ENCODE measurements around the gene PDE2A.

The PDE2A gene

GRCh38 chr11:72595292-72595684, 78.9 kb downstream of the PDE2A start:
- no peak for ATAC-seq (replicated peaks)
- Mint-ChIP-seq H3K27me3 (peaks cover 27 to 64% of the 10 kb centered on the region in 2 donors), H3K36me3 (ENCODE audit: insufficient read depth) (peaks cover 2% of the 10 kb centered on the region), H3K4me1 (ENCODE audit: low read depth in 2 of 2) (peaks cover 18 to 28% of the 10 kb centered on the region in 2 donors), H3K9me3 (no peaks in the 10 kb centered on the region), H3K4me3 (no peak overlapping the region), H3K27ac (no peak overlapping the region)
- no peak for DNase-seq

GRCh38 chr11:72594493-72595291, 79.5 kb downstream of the PDE2A start:
- DNase-seq, result no peak
- no peaks in the 10 kb centered on the region for H3K9me3 Mint-ChIP-seq
- no peak overlapping the region for H3K4me3 Mint-ChIP-seq
- H3K4me1 Mint-ChIP-seq (ENCODE audit: low read depth in 2 of 2), result peaks cover 21 to 32% of the 10 kb centered on the region in 2 donors
- H3K27ac Mint-ChIP-seq, result no peak overlapping the region
- peaks cover 2% of the 10 kb centered on the region for H3K36me3 Mint-ChIP-seq (ENCODE audit: insufficient read depth)
- no peak for ATAC-seq (replicated peaks)
- peaks cover 31 to 69% of the 10 kb centered on the region in 2 donors for H3K27me3 Mint-ChIP-seq

GRCh38 chr11:72592698-72593495, 81.3 kb downstream of the PDE2A start:
- Mint-ChIP-seq H3K36me3 (ENCODE audit: insufficient read depth) (no peaks in the 10 kb centered on the region), H3K9me3 (no peaks in the 10 kb centered on the region), H3K27me3 (peaks cover 45 to 80% of the 10 kb centered on the region in 2 donors), H3K4me1 (ENCODE audit: low read depth in 2 of 2) (peaks cover 23 to 36% of the 10 kb centered on the region in 2 donors), H3K27ac (peak overlapping the region in 1 of 2 donors; percentile 82), H3K4me3 (no peak overlapping the region)
- no peak for ATAC-seq (replicated peaks)
- DNase-seq, result no peak

DNA sequence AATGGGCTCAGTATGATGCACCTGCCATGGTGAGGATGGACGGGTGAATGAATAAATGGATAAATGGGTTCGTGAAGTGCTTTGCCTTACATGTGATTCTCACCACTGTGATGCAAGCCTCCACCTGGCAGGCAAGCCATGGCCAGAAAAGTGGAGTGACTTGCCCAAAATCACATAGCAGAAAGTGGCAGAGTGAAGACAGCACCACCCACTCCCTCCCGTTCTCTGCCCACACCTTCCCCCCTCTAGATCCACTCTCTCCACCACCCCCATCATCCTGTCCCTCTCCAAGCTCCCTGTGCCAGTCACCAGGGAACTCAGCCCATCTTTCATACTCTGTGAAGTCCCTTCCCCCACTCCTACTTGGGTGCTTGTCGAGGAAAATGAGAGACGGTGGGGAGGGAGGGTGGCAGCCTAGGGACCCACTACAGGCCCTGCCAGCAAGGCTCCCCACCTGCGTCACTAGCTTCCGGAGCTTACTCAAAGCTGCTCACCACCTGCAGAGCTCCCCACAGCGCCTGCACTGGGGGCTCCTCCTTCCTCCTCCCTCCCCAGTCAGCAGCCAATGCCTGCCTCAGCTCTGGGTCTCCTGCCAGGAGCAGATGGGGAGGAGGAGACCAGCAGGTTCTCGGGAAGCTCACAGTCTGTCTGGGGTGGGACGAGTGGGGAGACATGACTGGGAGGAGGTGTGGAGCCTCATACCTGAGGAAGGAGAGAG, 82.3 kb downstream of the PDE2A start:
- H3K36me3 Mint-ChIP-seq (ENCODE audit: insufficient read depth), result no peaks in the 10 kb centered on the region
- H3K27me3 Mint-ChIP-seq, result peaks cover 45 to 89% of the 10 kb centered on the region in 2 donors
- ATAC-seq (replicated peaks), result peak; percentile 92
- DNase-seq, result peak; percentile 40 to 50 (median 42)
- peaks cover 23 to 35% of the 10 kb centered on the region in 2 donors for H3K4me1 Mint-ChIP-seq (ENCODE audit: low read depth in 2 of 2)
- H3K27ac Mint-ChIP-seq, result peak overlapping the region in 1 of 2 donors; percentile 82
- H3K9me3 Mint-ChIP-seq, result no peaks in the 10 kb centered on the region
- peak overlapping the region in 1 of 2 donors; percentile 49 for H3K4me3 Mint-ChIP-seq

- peaks cover 27 to 29% of the 10 kb centered on the region in 2 donors for H3K4me1 Mint-ChIP-seq (ENCODE audit: low read depth in 2 of 2)
- H3K9me3 Mint-ChIP-seq, result no peaks in the 10 kb centered on the region
- peaks cover 43 to 93% of the 10 kb centered on the region in 2 donors for H3K27me3 Mint-ChIP-seq
- no peak overlapping the region for H3K27ac Mint-ChIP-seq
- H3K4me3 Mint-ChIP-seq, result peak overlapping the region; percentile 49 to 52
- no peaks in the 10 kb centered on the region for H3K36me3 Mint-ChIP-seq (ENCODE audit: insufficient read depth)
- no peak for ATAC-seq (replicated peaks)
- no peak for DNase-seq
Observed at GRCh38 chr11:72591023-72591422, 83.2 kb downstream of the PDE2A start.

DNA sequence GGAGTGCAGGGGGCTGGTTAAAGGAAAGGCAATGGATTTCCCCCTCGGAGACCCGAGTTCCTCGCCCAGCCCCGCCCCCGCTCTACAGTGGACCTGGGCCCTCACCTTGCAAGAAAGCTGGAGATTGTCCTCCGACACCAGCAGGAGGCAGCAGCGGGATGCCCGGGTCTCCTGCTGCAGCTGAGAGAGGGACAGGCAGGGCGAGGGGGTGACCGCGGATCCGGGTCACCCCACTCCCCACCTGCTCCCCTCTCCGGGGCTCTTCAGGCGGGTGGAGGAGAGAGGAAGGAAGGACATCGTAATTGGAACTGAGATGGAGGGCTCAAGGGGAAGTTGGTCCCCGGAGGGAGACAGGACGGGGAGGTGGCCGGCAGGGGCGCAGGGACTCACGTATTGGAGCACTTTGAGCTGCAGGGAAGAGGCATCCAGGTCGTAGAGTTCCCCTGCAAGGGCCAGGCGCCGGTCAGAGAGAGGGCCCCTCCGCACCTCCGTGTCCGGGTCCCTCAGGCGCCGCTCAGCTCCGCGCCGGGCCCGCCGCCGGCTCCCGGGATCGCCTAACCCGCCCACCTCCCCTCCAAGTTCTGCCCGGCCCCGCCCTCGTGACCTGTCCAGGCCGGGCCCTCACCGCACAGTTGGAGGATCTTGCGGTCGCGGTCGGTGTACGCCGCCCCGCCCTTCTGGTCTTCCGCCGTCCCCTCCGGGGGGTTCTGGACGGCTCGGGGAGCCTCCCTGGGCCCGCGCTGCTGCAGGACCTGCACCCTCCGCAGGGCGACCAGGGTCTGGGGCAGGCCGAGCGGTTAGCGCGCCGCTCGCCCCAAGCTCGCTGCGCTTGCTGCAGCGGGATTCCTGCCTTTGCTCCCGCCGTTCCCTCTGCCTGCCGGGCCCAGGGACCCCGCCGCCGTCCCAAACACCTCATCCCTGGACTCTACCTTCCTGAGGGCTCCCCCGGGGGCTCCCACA, 84.1 kb downstream of the PDE2A start:
- Mint-ChIP-seq H3K36me3 (ENCODE audit: insufficient read depth) (no peaks in the 10 kb centered on the region), H3K4me3 (peak overlapping the region; percentile 80 to 87), H3K27me3 (peaks cover 38 to 87% of the 10 kb centered on the region in 2 donors), H3K27ac (peak overlapping the region in 1 of 2 donors; percentile 11), H3K9me3 (no peaks in the 10 kb centered on the region), H3K4me1 (ENCODE audit: low read depth in 2 of 2) (peaks cover 36 to 37% of the 10 kb centered on the region in 2 donors)
- ATAC-seq (replicated peaks), result peak; percentile 24
- peak in 2 of 3 experiments; percentile 29 to 41 for DNase-seq

GRCh38 chr11:72588421-72589410, 85.5 kb downstream of the PDE2A start:
- peaks cover 38 to 73% of the 10 kb centered on the region in 2 donors for H3K27me3 Mint-ChIP-seq
- peaks cover 43 to 44% of the 10 kb centered on the region in 2 donors for H3K4me1 Mint-ChIP-seq (ENCODE audit: low read depth in 2 of 2)
- no peak for DNase-seq
- peaks cover 2% of the 10 kb centered on the region for H3K36me3 Mint-ChIP-seq (ENCODE audit: insufficient read depth)
- no peak for ATAC-seq (replicated peaks)
- H3K9me3 Mint-ChIP-seq, result no peaks in the 10 kb centered on the region
- H3K4me3 Mint-ChIP-seq, result peak overlapping the region in 1 of 2 donors; percentile 87
- H3K27ac Mint-ChIP-seq, result no peak overlapping the region

DNA sequence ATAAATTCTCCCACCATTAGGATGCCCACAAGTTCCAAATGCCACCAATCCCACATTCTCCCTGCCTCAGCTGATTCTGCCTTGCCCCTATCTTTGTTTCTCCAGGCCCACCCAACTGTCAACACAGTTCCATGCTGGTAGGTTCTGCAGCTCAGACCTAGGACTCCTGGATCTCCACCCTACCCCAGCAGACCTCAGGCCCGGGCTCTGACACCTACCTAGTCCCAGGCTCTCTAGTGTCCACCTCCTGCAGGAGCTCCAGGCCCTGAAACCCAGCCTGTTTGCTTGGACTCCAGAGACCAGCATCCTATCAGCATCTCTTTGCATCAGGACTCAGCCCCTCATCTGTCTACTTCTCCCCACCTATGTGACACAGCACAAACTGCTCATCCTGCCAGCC, 86.5 kb downstream of the PDE2A start:
- H3K4me3 Mint-ChIP-seq, result no peak overlapping the region
- ATAC-seq (replicated peaks), result no peak
- H3K27me3 Mint-ChIP-seq, result peaks cover 38 to 63% of the 10 kb centered on the region in 2 donors
- DNase-seq, result no peak
- no peaks in the 10 kb centered on the region for H3K9me3 Mint-ChIP-seq
- H3K36me3 Mint-ChIP-seq (ENCODE audit: insufficient read depth), result peaks cover 4% of the 10 kb centered on the region
- H3K4me1 Mint-ChIP-seq (ENCODE audit: low read depth in 2 of 2), result peaks cover 44 to 45% of the 10 kb centered on the region in 2 donors
- peak overlapping the region in 1 of 2 donors; percentile 30 for H3K27ac Mint-ChIP-seq

DNA sequence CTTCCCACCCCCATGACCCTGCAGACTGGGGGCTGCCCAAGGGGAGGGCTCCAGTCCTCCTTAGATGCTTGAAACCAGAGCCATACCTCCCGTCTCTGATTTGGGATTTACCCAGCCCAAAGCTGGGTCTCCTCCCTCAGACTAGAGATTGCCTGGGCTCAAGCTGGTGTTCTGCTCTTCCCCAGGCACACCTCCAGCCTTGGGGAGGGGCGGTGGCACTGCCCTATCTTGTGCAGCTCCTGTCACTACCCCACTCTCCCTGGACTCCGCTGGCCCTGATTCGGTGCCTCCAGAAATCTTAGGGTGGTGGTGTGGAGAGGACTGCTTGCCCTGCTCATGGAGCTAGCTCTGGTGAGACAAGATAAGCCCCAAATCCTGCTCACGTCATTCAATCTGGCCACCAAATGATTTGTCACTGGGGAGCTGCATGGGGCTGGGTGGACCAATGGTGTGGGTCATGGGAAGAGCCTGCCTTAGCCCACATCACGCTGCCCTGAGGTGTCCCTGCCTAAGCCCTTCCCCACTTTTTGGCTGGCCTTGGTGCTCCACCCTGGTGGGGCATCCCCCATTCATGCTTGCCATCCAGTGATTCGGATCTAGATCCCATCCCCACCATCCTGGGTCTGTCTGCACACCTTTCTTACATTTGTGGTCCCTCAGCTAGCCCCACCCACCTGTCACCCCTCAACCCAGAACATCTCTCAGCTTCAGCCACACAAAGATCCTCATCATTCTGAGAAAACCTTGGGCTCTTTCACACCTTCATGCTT, 87.7 kb downstream of the PDE2A start:
- H3K36me3 Mint-ChIP-seq (ENCODE audit: insufficient read depth), result peaks cover 4% of the 10 kb centered on the region

GRCh38 chr11:72585762-72586311, 88.4 kb downstream of the PDE2A start:
- ATAC-seq (replicated peaks) (peak; percentile 70), DNase-seq (peak; percentile 67 to 75 (median 72))
- Mint-ChIP-seq H3K4me3 (peak overlapping the region; percentile 71 to 76), H3K27ac (peak overlapping the region in 1 of 2 donors; percentile 38), H3K9me3 (no peaks in the 10 kb centered on the region), H3K4me1 (ENCODE audit: low read depth in 2 of 2) (peaks cover 26 to 31% of the 10 kb centered on the region in 2 donors), H3K27me3 (peaks cover 22 to 45% of the 10 kb centered on the region in 2 donors), H3K36me3 (ENCODE audit: insufficient read depth) (peaks cover 4% of the 10 kb centered on the region)

More for the DNA sequence above, 87.7 kb downstream of the PDE2A start:
- Mint-ChIP-seq H3K27ac (no peak overlapping the region), H3K9me3 (no peaks in the 10 kb centered on the region), H3K27me3 (peaks cover 29 to 51% of the 10 kb centered on the region in 2 donors), H3K4me1 (ENCODE audit: low read depth in 2 of 2) (peaks cover 33 to 36% of the 10 kb centered on the region in 2 donors), H3K4me3 (no peak overlapping the region)
- DNase-seq, result no peak
- ATAC-seq (replicated peaks), result no peak

Measured in effector memory CD8-positive, alpha-beta T cell (primary cell).